Esophagus muscularis mucosa (tissue), 4 donors: ENCODE measurements around the gene ATG2B. TPM values are rescaled to one million over a fixed set of nuclear protein-coding genes. Genes with fewer than 3 reads are reported as not detected.

Experiments
- DNase-seq: peaks from one replicate; pipeline ENCODE4 v3.0.0-alpha.2; 2017; ENCODE audit errors: extremely low spot score
- H3K27ac ChIP-seq, 4 donors: fragments of 200-600 bp; sonication (generic); replicated peaks in 1 of 4; 1 replicate in 3 of 4; 2 replicates in 1 of 4; pipeline ENCODE4 v1.5.1; 2016 to 2019; ENCODE audit warnings: mild to moderate bottlenecking in 1 of 4
- H3K27me3 ChIP-seq, 4 donors: fragments of 200-600 bp; sonication (generic); one replicate each; pipeline versions ENCODE4 v1.5.1 to v1.6.0; 2016 to 2019
- H3K36me3 ChIP-seq, 4 donors: fragments of 200-600 bp; sonication (generic); one replicate each; pipeline ENCODE4 v1.5.1; 2016 to 2019
- H3K4me1 ChIP-seq, 4 donors: fragments of 200-600 bp; sonication (generic); one replicate each; pipeline ENCODE4 v1.5.1; 2016 to 2019
- H3K4me3 ChIP-seq, 4 donors: fragments of 200-600 bp; sonication (generic); 1 replicate in 2 of 4; 2 replicates in 2 of 4; pipeline ENCODE4 v1.5.1; 2016 to 2019; ENCODE audit warnings: mild to moderate bottlenecking in 4 of 4, moderate library complexity in 1 of 4
- H3K9me3 ChIP-seq, 4 donors: fragments of 200-600 bp; sonication (generic); 1 replicate in 3 of 4; 2 replicates in 1 of 4; pipeline ENCODE4 v1.5.1; 2016 to 2019
- EP300 ChIP-seq: sonication (generic); formaldehyde crosslinking; IDR thresholded peaks from one replicate; pipeline ENCODE4 v1.6.1; 2017; ENCODE audit warnings: antibody characterized with exemption
- POLR2A ChIP-seq: fragments of 450-650 bp; IDR thresholded peaks from one replicate; pipeline ENCODE4 v1.6.1; 2017; ENCODE audit warnings: antibody characterized with exemption, moderate library complexity, mild to moderate bottlenecking, low read depth
- POLR2AphosphoS5 ChIP-seq, 2 donors: sonication (generic); formaldehyde crosslinking; IDR thresholded peaks; one replicate each; pipeline ENCODE4 v1.6.1; 2017; ENCODE audit warnings: antibody characterized with exemption in 2 of 2
- WGBS: methylation state at CpG from one replicate; pipeline ENCODE4 v1.1.5; 2018; 5-methylcytosine and 5-hydroxymethylcytosine counted together
- intact Hi-C: fragments of 100-400 bp; cut with DNase I; formaldehyde crosslinking; loops from one replicate; pipeline ENCODE4 v1.15.1; 2023
- total RNA-seq, 4 donors: library from RNA; depleted of rRNA; stranded (reverse); fragments of >200 nt; gene quantifications; one replicate each; pipeline versions ENCODE4 v1.1.0 to v1.2.1, GENCODE V29; 2016
- TF ChIP-seq, protein P1 (sequence below), 3 experiments: fragments of 200-600 bp in 2 of 3; fragments of 450-650 bp in 1 of 3; sonication (generic) in 2 of 3; IDR thresholded peaks; one replicate each; pipeline ENCODE4 v1.5.1; 2017 to 2019; ENCODE audit warnings: antibody characterized with exemption in 3 of 3, mild to moderate bottlenecking in 2 of 3, moderate library complexity in 1 of 3

The ATG2B gene
- total RNA-seq, 4 donors from 2014 or later: 18.2 to 26.6 (median 23.1) TPM

DNA sequence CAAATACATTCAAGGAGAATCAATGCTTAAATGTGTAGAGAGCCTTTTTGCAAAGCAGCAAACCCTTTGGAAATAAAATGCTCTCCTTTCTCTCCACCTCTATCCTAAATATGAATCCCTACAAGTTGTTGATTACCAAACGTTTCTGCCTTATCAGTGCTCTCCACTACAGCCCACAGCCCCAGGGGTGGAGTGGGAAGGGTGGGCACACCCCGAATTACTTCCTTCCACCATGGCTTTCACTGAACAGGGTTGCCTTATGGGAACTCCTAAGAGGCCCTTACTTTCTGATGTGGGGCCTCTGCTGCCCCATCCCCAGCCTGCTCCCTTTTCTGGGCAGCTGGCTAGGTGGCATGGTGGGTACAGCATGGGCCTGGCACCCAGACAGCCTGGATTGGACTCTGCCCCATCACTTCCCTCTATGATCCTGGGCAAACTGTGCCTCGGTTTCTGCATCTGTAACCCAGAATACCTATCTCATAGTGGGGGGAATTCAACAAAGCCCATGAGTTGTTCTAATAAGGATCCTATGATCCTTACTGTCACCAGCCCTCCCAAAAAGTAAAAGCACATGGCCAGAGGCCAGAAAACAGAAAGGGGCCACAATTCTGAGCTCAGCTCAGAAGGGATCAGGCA lies 44.9 kb upstream of the ATG2B start:
- Histone ChIP-seq H3K4me3 (no peak overlapping the region), H3K9me3 (no peaks in the 10 kb centered on the region), H3K4me1 (no peaks in the 10 kb centered on the region), H3K36me3 (no peaks in the 10 kb centered on the region), H3K27me3 (peaks cover 0 to 1% (median 0%) of the 10 kb centered on the region in 4 donors), H3K27ac (no peak overlapping the region)
- 68% methylated on average over 3 of the region's 3 CpGs for WGBS
- TF ChIP-seq POLR2A (no peak), EP300 (no peak), POLR2AphosphoS5 (IDR thresholded peaks at IDR 0.05) (no peak)
- TF ChIP-seq, protein P1, sequence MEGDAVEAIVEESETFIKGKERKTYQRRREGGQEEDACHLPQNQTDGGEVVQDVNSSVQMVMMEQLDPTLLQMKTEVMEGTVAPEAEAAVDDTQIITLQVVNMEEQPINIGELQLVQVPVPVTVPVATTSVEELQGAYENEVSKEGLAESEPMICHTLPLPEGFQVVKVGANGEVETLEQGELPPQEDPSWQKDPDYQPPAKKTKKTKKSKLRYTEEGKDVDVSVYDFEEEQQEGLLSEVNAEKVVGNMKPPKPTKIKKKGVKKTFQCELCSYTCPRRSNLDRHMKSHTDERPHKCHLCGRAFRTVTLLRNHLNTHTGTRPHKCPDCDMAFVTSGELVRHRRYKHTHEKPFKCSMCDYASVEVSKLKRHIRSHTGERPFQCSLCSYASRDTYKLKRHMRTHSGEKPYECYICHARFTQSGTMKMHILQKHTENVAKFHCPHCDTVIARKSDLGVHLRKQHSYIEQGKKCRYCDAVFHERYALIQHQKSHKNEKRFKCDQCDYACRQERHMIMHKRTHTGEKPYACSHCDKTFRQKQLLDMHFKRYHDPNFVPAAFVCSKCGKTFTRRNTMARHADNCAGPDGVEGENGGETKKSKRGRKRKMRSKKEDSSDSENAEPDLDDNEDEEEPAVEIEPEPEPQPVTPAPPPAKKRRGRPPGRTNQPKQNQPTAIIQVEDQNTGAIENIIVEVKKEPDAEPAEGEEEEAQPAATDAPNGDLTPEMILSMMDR (IDR thresholded peaks at IDR 0.05): no peak
- intact Hi-C loops: no loop called here
- peak; percentile 85 for DNase-seq

DNA sequence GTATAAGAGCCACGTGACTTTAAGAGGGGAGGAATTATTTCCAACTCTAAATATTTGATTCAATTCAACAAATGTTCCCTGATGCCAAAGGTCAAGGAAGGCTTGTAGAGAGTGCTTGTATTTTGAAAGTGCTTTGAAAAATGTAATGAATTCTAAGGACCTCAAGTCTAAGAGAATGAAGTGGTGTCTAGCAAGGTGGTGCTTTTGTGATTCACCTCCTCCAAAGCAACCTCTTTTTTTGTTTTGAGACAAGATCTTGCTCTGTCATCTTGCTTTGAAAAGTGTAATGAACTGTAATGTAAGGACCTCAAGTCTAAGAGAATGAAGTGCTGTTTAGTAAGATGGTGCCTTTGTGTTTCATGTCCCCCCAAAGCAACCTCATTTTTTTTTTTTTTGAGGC lies 42.5 kb upstream of the ATG2B start:
- TF ChIP-seq, protein P1 (IDR thresholded peaks at IDR 0.05): no peak
- TF ChIP-seq POLR2AphosphoS5 (IDR thresholded peaks at IDR 0.05): no peak
- no peak for TF ChIP-seq POLR2A
- no peak for TF ChIP-seq EP300
- 59% methylated on average over 1 of the region's 1 CpG for WGBS
- Histone ChIP-seq H3K27ac (no peak overlapping the region), H3K36me3 (no peaks in the 10 kb centered on the region), H3K9me3 (no peaks in the 10 kb centered on the region), H3K4me3 (no peak overlapping the region), H3K4me1 (no peaks in the 10 kb centered on the region), H3K27me3 (no peaks in the 10 kb centered on the region)
- intact Hi-C loops: no loop called here
- DNase-seq: no peak

- WGBS: 63% methylated on average over 3 of the region's 3 CpGs
- no peaks in the 10 kb centered on the region for H3K27me3 ChIP-seq
- intact Hi-C loops: no loop called here
- TF ChIP-seq POLR2AphosphoS5 (IDR thresholded peaks at IDR 0.05) (peak in 1 of 2 donors; percentile 28), POLR2A (no peak), EP300 (no peak)
- TF ChIP-seq, protein P1 (IDR thresholded peaks at IDR 0.05): no peak
- H3K4me1 ChIP-seq: no peaks in the 10 kb centered on the region
- no peak for DNase-seq
- no peaks in the 10 kb centered on the region for H3K36me3 ChIP-seq
- H3K4me3 ChIP-seq: no peak overlapping the region
- H3K27ac ChIP-seq: no peak overlapping the region
- no peaks in the 10 kb centered on the region for H3K9me3 ChIP-seq
Observed at GRCh38 chr14:96403409-96403808, 40.3 kb upstream of the ATG2B start.

DNA sequence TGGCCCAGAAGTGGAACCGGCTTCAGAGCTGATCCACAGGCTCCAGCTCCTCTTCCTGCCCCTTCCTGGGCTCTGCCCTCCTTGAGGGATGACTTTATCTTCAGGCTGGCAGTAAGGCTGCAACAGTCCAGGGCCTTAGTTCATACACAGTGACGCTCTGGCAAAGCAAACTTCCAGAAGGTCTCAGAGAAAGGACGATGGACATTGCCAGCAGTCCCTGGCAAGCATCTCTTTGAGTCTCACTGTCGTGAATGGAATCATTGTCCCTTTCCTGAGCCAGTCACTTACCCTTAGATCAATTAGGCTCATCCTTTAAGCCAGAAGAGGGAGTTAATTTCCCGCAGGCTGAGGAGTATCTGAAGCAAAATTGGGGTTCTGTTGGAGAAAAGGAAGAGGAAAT lies 37.4 kb upstream of the ATG2B start:
- DNase-seq: peak; percentile 77
- intact Hi-C loops: no loop called here
- H3K4me1 ChIP-seq: no peaks in the 10 kb centered on the region
- TF ChIP-seq POLR2AphosphoS5 (IDR thresholded peaks at IDR 0.05) (no peak), EP300 (no peak), POLR2A (no peak)
- TF ChIP-seq, protein P1 (IDR thresholded peaks at IDR 0.05): no peak
- 82% methylated on average over 5 of the region's 5 CpGs for WGBS
- H3K9me3 ChIP-seq: no peaks in the 10 kb centered on the region
- no peak overlapping the region for H3K4me3 ChIP-seq
- no peak overlapping the region for H3K27ac ChIP-seq
- H3K27me3 ChIP-seq: no peaks in the 10 kb centered on the region
- no peaks in the 10 kb centered on the region for H3K36me3 ChIP-seq

GRCh38 chr14:96399405-96399804 lies 36.3 kb upstream of the ATG2B start:
- TF ChIP-seq EP300 (no peak), POLR2AphosphoS5 (IDR thresholded peaks at IDR 0.05) (no peak), POLR2A (no peak)
- TF ChIP-seq, protein P1 (IDR thresholded peaks at IDR 0.05): no peak
- H3K4me1 ChIP-seq: no peaks in the 10 kb centered on the region
- no peak overlapping the region for H3K27ac ChIP-seq
- intact Hi-C loops: no loop called here
- H3K36me3 ChIP-seq: no peaks in the 10 kb centered on the region
- H3K27me3 ChIP-seq: no peaks in the 10 kb centered on the region
- DNase-seq: peak; percentile 77
- 80% methylated on average over 9 of the region's 9 CpGs for WGBS
- H3K9me3 ChIP-seq: no peaks in the 10 kb centered on the region
- no peak overlapping the region for H3K4me3 ChIP-seq
